ENCODE data around the gene RILPL2. TPM values are rescaled to one million over a fixed set of nuclear protein-coding genes. Genes with fewer than 3 reads are reported as not detected.
"Not testable (repeated sequence)": the region's sequence is repeated elsewhere in the genome, so short reads cannot be mapped to it uniquely, and the experiment has no call there.

RILPL2 gene
- polyA plus RNA-seq, 1 donor from 2014 or later, result 14.3 TPM

DNA sequence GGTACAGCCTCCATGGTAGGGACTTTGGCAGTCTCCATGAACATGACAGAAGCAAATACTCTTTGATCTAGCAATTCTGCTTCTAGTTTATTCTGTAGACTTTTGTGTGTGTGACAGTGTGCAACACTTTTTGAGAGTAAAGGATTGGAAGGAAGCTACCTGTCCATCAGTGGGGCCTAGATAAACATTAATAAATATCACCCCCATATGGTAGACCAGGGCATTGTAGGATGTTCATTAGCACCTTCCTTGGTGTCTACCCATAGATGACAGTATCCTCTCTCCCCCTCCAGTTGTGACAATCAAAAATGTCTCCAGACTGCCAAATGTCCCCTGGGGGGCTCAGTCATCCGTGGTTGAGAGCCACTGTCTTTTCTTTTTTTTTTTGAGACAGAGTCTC is 32.3 kb upstream of the RILPL2 start:
- Mint-ChIP-seq H3K36me3 (no peaks in the 10 kb centered on the region), H3K27ac (peak overlapping the region in 2 of 3 donors; percentile 30 to 73), H3K9me3 (no peaks in the 10 kb centered on the region), H3K4me1 (peaks cover 7 to 10% (median 8%) of the 10 kb centered on the region in 3 donors), H3K4me3 (peak overlapping the region in 1 of 4 donors; percentile 50), H3K27me3 (no peaks in the 10 kb centered on the region)

DNA sequence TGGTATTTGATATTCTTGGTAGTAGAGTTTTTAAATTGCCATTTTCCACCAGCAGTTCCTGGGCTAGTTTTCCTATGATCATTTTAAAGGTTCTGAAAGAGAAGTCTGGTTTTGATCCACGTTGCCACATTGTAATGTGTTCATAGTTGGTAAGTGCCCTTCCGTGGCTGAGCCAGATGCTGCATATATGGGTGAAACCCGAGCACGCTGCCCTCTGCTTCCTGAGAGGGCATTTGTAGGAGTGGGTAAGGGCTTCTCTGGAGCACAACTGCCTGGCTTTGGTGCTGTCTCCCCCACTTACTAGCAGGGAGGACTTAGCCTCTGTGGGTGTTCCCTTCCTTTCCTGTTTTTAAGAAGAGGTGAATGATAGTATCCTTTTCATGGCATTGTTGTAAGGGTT is 28.6 kb upstream of the RILPL2 start:
- H3K4me3 Mint-ChIP-seq, result peak overlapping the region in 1 of 4 donors; percentile 48
- peaks cover 12 to 20% (median 15%) of the 10 kb centered on the region in 3 donors for H3K4me1 Mint-ChIP-seq
- H3K36me3 Mint-ChIP-seq, result no peaks in the 10 kb centered on the region
- no peaks in the 10 kb centered on the region for H3K9me3 Mint-ChIP-seq
- no peaks in the 10 kb centered on the region for H3K27me3 Mint-ChIP-seq
- peak overlapping the region in 1 of 3 donors; percentile 75 for H3K27ac Mint-ChIP-seq

DNA sequence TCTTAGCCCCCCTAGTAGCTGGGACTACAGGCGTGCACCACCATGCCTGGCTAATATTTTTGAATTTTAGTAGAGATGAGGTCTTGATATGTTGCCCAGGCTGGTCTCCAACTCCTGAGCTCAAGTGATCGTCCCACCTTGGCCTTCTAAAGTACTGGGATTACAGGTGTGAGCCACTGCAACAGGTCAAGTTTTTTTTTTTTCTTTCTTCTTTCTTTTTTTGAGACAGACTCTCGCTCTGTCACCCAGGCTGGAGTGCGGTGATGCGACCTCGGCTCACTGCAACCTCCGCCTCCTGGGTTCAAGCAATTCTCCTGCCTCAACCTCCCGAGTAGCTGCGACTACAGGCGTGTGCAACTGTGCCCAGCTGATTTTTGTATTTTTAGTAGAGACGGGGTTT is 26.7 kb upstream of the RILPL2 start:
- H3K4me1 Mint-ChIP-seq, result peaks cover 15 to 24% (median 21%) of the 10 kb centered on the region in 3 donors
- H3K36me3 Mint-ChIP-seq, H3K27me3 Mint-ChIP-seq, H3K4me3 Mint-ChIP-seq, H3K9me3 Mint-ChIP-seq, H3K27ac Mint-ChIP-seq: not testable (repeated sequence)

DNA sequence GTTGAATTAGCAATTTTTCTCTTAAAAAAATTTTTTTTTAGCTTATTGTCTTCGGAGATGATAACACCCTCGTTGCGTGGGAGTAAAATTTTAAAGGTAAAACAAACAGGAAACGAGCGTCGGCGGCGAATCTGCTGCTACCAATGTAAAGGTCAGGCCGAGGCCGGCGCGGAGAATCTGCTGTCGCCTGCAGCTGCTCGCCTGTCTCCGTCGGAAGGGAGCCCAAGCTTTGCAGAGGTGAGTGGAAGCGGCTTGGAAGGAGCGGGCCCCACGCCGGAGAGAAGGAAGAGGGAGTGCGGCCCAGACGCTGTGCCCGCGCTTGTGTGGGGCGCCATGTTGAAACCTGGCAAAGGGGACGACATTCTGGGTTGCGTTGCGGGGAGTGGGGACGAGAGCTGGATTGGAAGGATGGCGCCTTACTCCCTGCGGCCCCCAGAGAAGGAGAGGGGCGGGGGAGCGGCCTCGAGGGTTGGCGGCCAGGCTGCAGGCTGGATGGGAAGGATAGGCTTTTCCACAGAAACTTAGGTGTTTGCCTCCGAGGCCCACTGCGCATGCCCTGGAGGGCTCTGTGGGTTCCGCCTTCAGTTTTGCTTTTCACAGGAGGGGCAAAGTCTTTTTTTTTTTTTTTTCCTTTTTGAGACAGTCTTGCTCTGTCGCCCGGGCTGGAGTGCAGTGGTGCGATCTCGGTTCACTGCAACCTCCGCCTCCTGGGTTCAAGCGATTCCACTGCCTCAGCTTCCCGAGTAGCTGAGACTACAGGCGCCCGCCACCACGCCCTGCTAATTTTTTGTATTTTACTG is 21.7 kb upstream of the RILPL2 start, which contains the start of gene SNRNP35:
TSS of gene SNRNP35 (plus strand) at position 160 of the 800 bp plus-strand sequence. CDS start 7,402 bp downstream, outside the sequence.
- no peaks in the 10 kb centered on the region for H3K27me3 Mint-ChIP-seq
- no peaks in the 10 kb centered on the region for H3K36me3 Mint-ChIP-seq
- peak within 1 kb of the TSS; percentile 99 to 100 (median 100) for H3K27ac Mint-ChIP-seq
- peaks cover 11 to 20% (median 20%) of the 10 kb centered on the region in 3 donors for H3K4me1 Mint-ChIP-seq
- H3K4me3 Mint-ChIP-seq, result peak within 1 kb of the TSS; percentile 97 to 100 (median 98)
- no peaks in the 10 kb centered on the region for H3K9me3 Mint-ChIP-seq

DNA sequence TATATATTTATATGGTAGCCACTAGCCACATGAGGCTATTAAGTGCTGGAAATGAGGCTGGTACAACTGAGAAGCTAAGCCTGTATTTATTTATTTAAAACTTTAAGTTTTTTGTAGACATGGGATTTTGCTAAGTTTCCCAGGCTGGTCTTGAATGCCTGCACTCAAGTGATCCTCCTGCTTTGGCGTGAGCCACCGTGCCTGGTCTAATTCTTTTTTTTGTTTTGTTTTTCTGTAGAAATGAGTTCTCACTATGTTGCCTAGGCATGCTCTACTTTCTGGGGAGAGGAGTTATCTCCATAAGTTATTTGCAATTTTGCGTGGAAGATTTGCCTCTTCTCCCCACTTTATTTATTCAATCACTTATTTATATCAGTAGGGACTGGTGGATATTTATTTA is 16.7 kb upstream of the RILPL2 start:
- H3K4me1 Mint-ChIP-seq, result peaks cover 5 to 13% (median 5%) of the 10 kb centered on the region in 3 donors
- H3K27me3 Mint-ChIP-seq, result no peaks in the 10 kb centered on the region
- H3K9me3 Mint-ChIP-seq, result no peaks in the 10 kb centered on the region
- H3K36me3 Mint-ChIP-seq, result no peaks in the 10 kb centered on the region
- no peak overlapping the region for H3K27ac Mint-ChIP-seq
- no peak overlapping the region for H3K4me3 Mint-ChIP-seq

DNA sequence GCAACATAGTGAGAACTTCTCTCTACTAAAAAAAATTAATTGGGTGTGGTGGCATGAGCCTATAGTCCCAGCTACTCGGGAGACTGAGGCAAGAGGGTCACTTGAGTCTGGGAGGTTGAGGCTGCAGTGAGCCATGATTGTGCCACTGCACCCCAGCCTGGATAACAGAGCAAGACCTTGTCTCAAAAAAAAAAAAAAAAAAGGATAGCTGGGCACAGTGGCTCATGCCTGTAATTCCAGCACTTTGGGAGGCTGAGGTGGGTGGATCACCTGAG is 15.7 kb upstream of the RILPL2 start:
- H3K9me3 Mint-ChIP-seq, result not testable (repeated sequence)
- peak overlapping the region in 1 of 3 donors; percentile 63 for H3K27ac Mint-ChIP-seq

DNA sequence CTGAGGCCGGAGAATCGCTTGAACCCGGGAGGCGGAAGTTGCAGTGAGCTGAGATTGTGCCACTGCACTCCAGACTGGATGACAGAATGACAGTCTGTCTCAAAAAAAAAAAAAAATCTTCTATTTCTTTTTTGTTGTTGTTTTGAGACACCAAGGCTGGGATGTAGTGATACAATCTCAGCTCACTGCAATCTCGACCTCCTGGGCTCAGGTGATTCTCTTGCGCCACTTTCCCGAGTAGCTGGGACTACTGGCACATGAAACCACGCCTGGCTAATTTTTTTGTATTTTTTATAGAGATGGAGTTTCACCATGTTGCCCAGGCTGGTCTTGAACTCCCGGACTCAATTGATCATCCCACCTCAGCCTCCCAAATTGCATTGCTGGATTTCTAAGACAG is 14.2 kb upstream of the RILPL2 start:
- Mint-ChIP-seq H3K4me3 (no peak overlapping the region), H3K36me3 (no peaks in the 10 kb centered on the region), H3K27ac (peak overlapping the region in 1 of 3 donors; percentile 39), H3K9me3 (no peaks in the 10 kb centered on the region), H3K4me1 (peaks cover 13 to 20% (median 15%) of the 10 kb centered on the region in 3 donors), H3K27me3 (no peaks in the 10 kb centered on the region)

More for the DNA sequence above, 15.7 kb upstream of the RILPL2 start:
- H3K4me1 Mint-ChIP-seq, result peaks cover 5 to 14% (median 7%) of the 10 kb centered on the region in 3 donors
- not testable (repeated sequence) for H3K36me3 Mint-ChIP-seq, H3K27me3 Mint-ChIP-seq, H3K4me3 Mint-ChIP-seq

DNA sequence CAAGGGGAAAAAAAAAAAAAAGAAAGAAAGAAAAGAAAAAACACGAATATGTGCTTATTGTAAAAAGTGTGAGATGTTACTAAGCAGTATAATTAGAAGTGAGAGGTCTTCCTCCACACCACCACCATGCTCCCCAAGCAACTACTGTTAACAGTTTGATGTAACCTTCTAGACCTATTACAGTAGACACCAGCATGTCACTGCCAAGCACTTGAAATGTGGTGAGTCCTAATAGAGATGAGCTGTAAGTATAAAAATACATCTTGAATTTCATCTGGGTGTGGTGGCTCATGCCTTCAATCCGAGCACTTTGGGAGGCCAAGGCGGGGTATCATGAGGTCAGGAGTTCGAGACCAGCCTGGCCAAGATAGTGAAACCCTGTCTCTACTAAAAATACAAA is 13.4 kb upstream of the RILPL2 start:
- no peaks in the 10 kb centered on the region for H3K27me3 Mint-ChIP-seq
- no peaks in the 10 kb centered on the region for H3K36me3 Mint-ChIP-seq
- no peak overlapping the region for H3K4me3 Mint-ChIP-seq
- peaks cover 18 to 24% (median 19%) of the 10 kb centered on the region in 3 donors for H3K4me1 Mint-ChIP-seq
- no peaks in the 10 kb centered on the region for H3K9me3 Mint-ChIP-seq
- peak overlapping the region in 1 of 3 donors; percentile 44 for H3K27ac Mint-ChIP-seq

DNA sequence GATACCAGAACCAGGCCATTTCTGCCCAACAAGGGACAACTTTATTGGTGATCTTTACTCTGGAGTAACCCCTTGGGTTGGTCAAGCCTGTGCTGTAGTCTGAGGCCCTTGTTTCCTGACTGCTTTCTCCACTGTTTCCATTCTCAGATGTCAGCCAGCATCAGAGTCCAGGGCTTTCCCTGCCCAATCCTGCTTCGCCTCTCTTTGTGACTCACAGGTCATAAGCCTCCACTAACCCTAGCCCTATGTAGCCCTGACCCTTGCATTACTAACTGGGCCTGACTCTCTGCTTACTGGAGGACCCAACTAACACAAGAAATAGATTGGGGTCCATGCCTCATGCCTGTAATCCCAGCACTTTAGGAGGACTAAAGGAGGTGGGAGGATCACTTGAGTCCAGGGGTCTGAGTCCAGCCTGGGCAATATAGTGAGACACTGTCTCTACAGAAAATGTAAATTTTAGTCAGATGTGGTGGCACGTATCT is 12.8 kb upstream of the RILPL2 start:
- no peaks in the 10 kb centered on the region for H3K9me3 Mint-ChIP-seq
- H3K4me1 Mint-ChIP-seq, result peaks cover 23 to 29% (median 25%) of the 10 kb centered on the region in 3 donors
- peak overlapping the region; percentile 44 to 83 (median 53) for H3K27ac Mint-ChIP-seq
- H3K4me3 Mint-ChIP-seq, result peak overlapping the region in 3 of 4 donors; percentile 32 to 73 (median 33)
- no peaks in the 10 kb centered on the region for H3K36me3 Mint-ChIP-seq
- H3K27me3 Mint-ChIP-seq, result no peaks in the 10 kb centered on the region

DNA sequence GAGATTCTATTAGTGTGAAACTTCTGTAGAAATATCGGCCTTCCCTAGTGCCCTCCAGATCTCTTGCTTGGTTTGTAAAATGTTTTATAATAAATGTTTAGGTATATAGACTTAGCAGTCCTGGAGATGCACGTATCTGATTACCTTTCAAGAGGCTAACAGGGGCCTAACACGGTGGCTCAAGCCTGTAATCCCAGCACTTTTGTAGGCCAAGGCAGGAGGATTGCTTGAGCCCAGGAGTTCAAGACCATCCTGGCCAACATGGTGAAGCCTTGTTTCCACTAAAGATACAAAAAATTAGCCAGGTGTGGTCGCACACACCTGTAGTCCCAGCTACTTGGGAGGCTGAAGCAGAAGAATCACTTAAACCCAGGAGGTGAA is 9.8 kb upstream of the RILPL2 start:
- H3K4me1 Mint-ChIP-seq, result peaks cover 36 to 42% (median 40%) of the 10 kb centered on the region in 3 donors
- no peaks in the 10 kb centered on the region for H3K36me3 Mint-ChIP-seq
- H3K9me3 Mint-ChIP-seq, result no peaks in the 10 kb centered on the region
- H3K27ac Mint-ChIP-seq, result peak overlapping the region; percentile 93 to 98 (median 95)
- no peaks in the 10 kb centered on the region for H3K27me3 Mint-ChIP-seq
- peak overlapping the region; percentile 79 to 96 (median 83) for H3K4me3 Mint-ChIP-seq

DNA sequence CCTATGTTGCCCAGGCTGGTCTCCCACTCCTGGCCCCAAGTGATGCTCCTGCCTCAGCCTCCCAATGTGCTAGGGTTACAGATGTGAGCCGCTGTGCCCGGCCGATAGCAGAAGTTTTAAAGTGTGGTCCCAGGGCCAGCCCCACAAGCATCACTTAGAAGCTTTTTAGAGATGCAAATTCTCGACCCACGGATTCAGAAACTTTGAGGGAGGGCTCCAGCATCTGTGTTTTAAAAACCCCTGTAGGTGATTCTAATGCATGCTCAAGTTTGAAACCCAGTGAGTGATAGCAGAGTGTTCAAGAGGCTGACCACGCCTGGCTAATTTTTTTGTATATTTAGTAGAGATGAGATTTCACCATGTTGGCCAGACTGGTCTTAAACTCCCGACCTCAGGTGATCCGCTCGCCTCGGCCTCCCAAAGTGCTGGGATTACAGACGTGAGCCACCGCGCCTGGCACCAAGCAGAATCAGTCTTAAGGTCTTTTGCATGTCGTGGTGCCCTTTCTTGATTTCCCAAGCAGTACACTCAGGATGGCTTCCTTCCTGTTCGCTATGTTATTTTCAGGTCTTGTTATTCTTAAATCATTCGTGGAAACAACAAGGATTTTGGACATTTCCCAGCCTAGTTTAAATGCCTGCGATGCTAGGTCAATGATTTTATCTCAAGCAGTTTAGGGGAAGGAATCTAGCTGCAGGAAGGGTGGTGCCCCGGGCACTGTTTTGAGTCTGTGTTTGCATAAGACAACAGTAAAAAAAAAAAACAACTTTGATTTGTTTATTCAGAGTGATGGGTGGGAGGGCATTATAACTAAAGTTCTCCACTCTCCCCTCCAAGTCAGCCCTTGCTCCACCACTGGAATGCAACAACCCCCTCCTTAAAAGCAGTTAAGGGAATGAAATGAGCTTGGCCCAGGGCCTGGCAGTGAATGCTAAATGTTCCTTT is 9.2 kb upstream of the RILPL2 start:
- no peaks in the 10 kb centered on the region for H3K9me3 Mint-ChIP-seq
- H3K27ac Mint-ChIP-seq, result peak overlapping the region; percentile 93 to 98 (median 95)
- H3K27me3 Mint-ChIP-seq, result no peaks in the 10 kb centered on the region
- no peaks in the 10 kb centered on the region for H3K36me3 Mint-ChIP-seq
- H3K4me1 Mint-ChIP-seq, result peaks cover 36 to 42% (median 40%) of the 10 kb centered on the region in 3 donors
- peak overlapping the region; percentile 79 to 96 (median 83) for H3K4me3 Mint-ChIP-seq

DNA sequence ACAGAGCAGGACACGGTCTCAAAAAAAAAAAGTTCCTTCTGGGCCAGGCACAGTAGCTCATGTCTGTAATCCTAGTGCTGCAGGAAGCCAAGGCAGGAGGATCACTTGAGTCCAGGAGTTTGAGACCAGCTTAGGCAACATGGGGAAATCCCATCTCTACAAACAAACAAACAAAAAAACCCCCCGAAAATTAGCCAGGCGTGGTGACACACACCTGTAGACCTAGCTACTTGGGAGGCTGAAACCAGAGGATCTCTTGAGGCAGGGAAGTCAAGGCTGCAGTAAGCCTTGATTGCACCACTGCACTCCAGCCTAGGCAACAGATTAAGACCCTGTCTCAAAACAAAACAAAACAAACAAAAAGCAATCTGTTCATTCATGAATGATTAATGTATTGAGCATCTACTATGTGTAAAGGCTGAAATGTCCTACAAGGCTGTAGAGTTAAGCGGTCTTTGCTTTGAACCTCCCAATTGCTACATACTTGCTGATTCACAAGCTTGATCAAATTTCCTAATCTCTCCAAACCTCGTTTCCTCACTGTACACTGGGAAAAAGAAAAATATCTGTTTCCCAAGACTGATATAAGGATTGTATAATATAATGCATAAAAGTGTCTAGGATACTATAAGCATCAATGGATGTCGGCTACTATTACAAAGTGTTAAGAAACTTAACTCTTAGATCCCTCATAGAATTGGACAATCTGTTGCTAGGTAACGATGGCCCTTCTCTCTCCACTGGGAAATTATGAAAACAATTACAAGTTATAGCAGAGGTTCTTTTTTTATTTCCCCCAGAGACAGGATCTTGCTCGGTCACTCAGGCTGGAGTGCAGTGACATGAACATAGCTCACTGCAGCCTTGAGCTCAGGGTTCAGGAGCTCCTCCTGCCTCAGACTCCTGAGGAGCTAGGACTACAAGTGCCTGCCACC is 7.9 kb upstream of the RILPL2 start:
- peaks cover 40 to 44% (median 42%) of the 10 kb centered on the region in 3 donors for H3K4me1 Mint-ChIP-seq
- H3K36me3 Mint-ChIP-seq, result no peaks in the 10 kb centered on the region
- no peaks in the 10 kb centered on the region for H3K27me3 Mint-ChIP-seq
- no peaks in the 10 kb centered on the region for H3K9me3 Mint-ChIP-seq
- H3K27ac Mint-ChIP-seq, result peak overlapping the region; percentile 93 to 98 (median 95)
- H3K4me3 Mint-ChIP-seq, result peak overlapping the region in 2 of 4 donors; percentile 67 to 96

DNA sequence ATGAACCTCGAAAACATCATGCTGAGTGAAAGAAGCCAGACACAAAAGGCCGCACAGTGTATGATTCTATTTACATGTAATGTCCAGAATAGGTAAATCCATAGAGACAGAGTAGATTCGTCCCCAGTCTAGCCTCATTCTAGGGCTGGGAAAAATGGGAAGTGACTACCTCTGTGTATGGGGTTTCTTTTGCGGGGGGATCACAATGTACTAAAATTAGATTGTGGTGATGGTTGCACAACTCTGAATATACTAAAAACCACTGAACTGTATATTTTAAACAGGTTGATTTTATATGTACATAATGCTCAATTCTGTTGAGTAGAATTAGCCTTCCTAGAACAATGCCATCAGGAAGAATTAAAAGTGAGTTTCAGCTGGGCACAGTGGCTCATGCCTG is 6.3 kb upstream of the RILPL2 start:
- Mint-ChIP-seq H3K27ac (peak overlapping the region in 2 of 3 donors; percentile 31 to 79), H3K36me3 (no peaks in the 10 kb centered on the region), H3K4me3 (peak overlapping the region in 3 of 4 donors; percentile 65 to 77 (median 75)), H3K27me3 (no peaks in the 10 kb centered on the region), H3K4me1 (peaks cover 33 to 37% (median 35%) of the 10 kb centered on the region in 3 donors), H3K9me3 (no peaks in the 10 kb centered on the region)
